Heart left ventricle (tissue), 16 donors: ENCODE data around the gene CNOT3. TPM values are rescaled to one million over a fixed set of nuclear protein-coding genes. Genes with fewer than 3 reads are reported as not detected.

ENCODE experiments used
- ATAC-seq, 4 donors: fragments of 200-7000 bp; cut with Tn5 transposase; one replicate each; pipeline ENCODE4 v1.9.1; 2020 to 2022; ENCODE audit warnings: moderate library complexity in 4 of 4, mild to moderate bottlenecking in 3 of 4, moderate number of reproducible peaks in 1 of 4
- DNase-seq, 5 donors: peaks; one replicate each; pipeline ENCODE4 v3.0.0-alpha.2; 2020
- H3K27ac ChIP-seq, 12 donors: fragments of 200-600 bp; sonication (generic) in 4 of 12; one replicate each; pipeline versions ENCODE4 v1.5.0 to v1.8.0; 2016 to 2022; ENCODE audit warnings: mild to moderate bottlenecking in 2 of 12
- H3K27me3 ChIP-seq, 9 donors: fragments of 200-600 bp; sonication (generic) in 2 of 9; one replicate each; pipeline versions ENCODE4 v1.5.1 to v1.8.0; 2016 to 2022; ENCODE audit warnings: mild to moderate bottlenecking in 3 of 9
- H3K36me3 ChIP-seq, 9 donors: fragments of 200-600 bp; sonication (generic) in 2 of 9; one replicate each; pipeline versions ENCODE4 v1.5.0 to v1.8.0; 2018 to 2022; ENCODE audit warnings: mild to moderate bottlenecking in 2 of 9
- H3K4me1 ChIP-seq, 12 donors: fragments of 200-600 bp; sonication (generic) in 4 of 12; one replicate each; pipeline versions ENCODE4 v1.5.0 to v1.8.0; 2016 to 2022; ENCODE audit warnings: mild to moderate bottlenecking in 3 of 12
- H3K4me3 ChIP-seq, 12 donors: fragments of 200-600 bp; sonication (generic) in 4 of 12; one replicate each; pipeline versions ENCODE4 v1.5.0 to v1.8.0; 2017 to 2022; ENCODE audit warnings: mild to moderate bottlenecking in 9 of 12, moderate library complexity in 4 of 12
- H3K9me3 ChIP-seq, 12 donors: fragments of 200-600 bp; sonication (generic) in 4 of 12; one replicate each; pipeline versions ENCODE4 v1.5.0 to v1.8.0; 2016 to 2022; ENCODE audit warnings: mild to moderate bottlenecking in 1 of 12
- POLR2A ChIP-seq, 2 donors: fragments of 450-650 bp; IDR thresholded peaks; one replicate each; pipeline ENCODE4 v1.6.1; 2017; ENCODE audit warnings: antibody characterized with exemption in 2 of 2, mild to moderate bottlenecking in 2 of 2, moderate library complexity in 2 of 2
- WGBS, 4 donors: extraction: QIAGEN DNeasy Blood & Tissue Kit in 2 of 4; methylation state at CpG; one replicate each; pipeline versions ENCODE4 v1.1.5 to v1.1.7; 2013 to 2018; 5-methylcytosine and 5-hydroxymethylcytosine counted together
- intact Hi-C, 10 donors: fragments of 100-400 bp; cut with DNase I; formaldehyde crosslinking; loops; one replicate each; pipeline versions ENCODE4 v1.11.1 to v1.14.2; 2022
- polyA plus RNA-seq, 2 donors: library from polyadenylated mRNA; stranded (reverse); fragments of 200-250 nt; gene quantifications; one replicate each; pipeline ENCODE4 v1.2.3, GENCODE V29; 2013
- total RNA-seq, 9 donors: library from RNA; depleted of rRNA in 2 of 9; stranded (reverse); fragments of >200 nt in 2 of 9; fragmentation: NEBNext Ultra II Directional in 3 of 9; extraction: Animal tissue kit (Norgen Biotek cat#: 25700) in 3 of 9; gene quantifications; one replicate each; pipeline versions ENCODE4 v1.1.0 to v1.2.4, GENCODE V29; 2016 to 2023
- TF ChIP-seq, protein P1 (sequence below), 12 donors: fragments of 200-600 bp; sonication (generic) in 4 of 12; IDR thresholded peaks; one replicate each; pipeline versions ENCODE4 v1.5.0 to v1.8.0; 2018 to 2022; ENCODE audit warnings: antibody characterized with exemption in 12 of 12, mild to moderate bottlenecking in 5 of 12
- donor health status: ischemic (EF 13 %, LVEDD 7.1; RV severe dilation, severe dysfunction).
- donor health status: healthy with polysubstance abuse.
- donor health status: DM: no; HTN: yes; CAD: no.
- donor health status: DM: no; HTN: no; CAD: no.
- donor health status: ischemic (EF 25% LVEDD 6.9; RV normal size, moderate dysfunction).
- donor health status: ischemic (EF 25% LVEDD 5.7; RV mildly dilated, moderate dysfunction).
- donor health status: healthy.
- donor health status: DM: yes; HTN: yes; CAD: no.
- donor health status: ischemic (EF 35%, LVEDD 5.7; RV mildly dilated, moderate dysfunction).
- donor health status: nonischemic (EF 11% LVEDD 7.7; RV severe dilation, severe dysfunction).
- donor health status: DM: yes; HTN: yes; CAD: no.
- donor health status: PGD.
- donor health status: ischemic (EF 29% LVEDD 5.4; RV normal size, mild dysfunction).
- donor health status: nonischemic (EF 23%, LVEDD 6.1; RV moderate dilation, normal function).

CNOT3 gene
- total and polyA plus RNA-seq, 11 donors = 12.6 to 28.2 (median 18.1) TPM

DNA sequence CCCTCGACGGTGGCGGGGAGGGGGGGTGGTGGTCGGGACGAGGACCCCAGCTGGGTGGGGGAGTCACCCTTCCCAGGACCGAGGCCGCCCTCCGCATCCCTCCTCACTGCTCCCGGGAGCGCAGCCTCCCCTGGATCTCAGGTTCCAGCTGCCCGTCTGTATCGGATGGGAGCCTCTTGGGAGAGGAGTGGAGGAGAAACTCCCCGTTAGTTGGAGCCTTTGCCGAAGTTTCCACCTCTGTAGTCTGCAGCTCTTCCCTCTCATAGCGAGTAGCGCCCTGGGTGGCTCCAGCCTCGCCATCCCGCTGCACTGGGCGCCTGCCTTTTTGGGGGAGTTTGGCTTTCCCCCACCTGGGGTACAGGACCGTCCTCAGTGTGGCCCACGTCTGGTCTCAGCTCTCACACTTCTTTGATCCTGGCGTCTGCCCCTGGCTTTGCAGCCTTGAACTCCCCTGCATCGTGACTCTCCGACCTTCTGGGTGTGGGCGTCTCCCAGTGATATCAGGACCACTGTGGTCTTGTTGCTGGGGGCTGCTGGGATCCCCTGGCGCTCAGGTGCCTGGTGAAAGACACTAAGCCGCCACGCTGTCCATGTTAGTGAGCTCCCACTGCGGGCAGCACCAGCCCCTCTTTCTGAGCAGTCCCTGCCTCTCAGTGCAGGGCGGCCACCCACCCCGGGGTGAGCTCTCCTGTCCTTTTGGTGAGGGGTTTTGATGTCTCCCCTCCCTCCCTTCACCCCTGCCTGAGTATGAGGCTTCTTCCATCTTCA is 1.1 kb downstream of the CNOT3 start:
- H3K4me3 ChIP-seq = peak overlapping the region; percentile 74 to 100 (median 96)
- DNase-seq (no peak), ATAC-seq (no peak)
- WGBS, 4 donors = 18 to 43% (median 26%) methylated on average over 19 to 31 of the region's 31 CpGs
- intact Hi-C loops = no loop called here
- H3K36me3 ChIP-seq = peaks cover 0 to 32% (median 19%) of the 10 kb centered on the region in 9 donors
- no peak for TF ChIP-seq POLR2A (IDR thresholded peaks at IDR 0.05)
- H3K27me3 ChIP-seq = peaks cover 0 to 3% (median 0%) of the 10 kb centered on the region in 9 donors
- peaks cover 5 to 48% (median 36%) of the 10 kb centered on the region in 12 donors for H3K4me1 ChIP-seq
- peak overlapping the region in 11 of 12 donors; percentile 86 to 100 (median 95) for H3K27ac ChIP-seq
- H3K9me3 ChIP-seq = no peaks in the 10 kb centered on the region

DNA sequence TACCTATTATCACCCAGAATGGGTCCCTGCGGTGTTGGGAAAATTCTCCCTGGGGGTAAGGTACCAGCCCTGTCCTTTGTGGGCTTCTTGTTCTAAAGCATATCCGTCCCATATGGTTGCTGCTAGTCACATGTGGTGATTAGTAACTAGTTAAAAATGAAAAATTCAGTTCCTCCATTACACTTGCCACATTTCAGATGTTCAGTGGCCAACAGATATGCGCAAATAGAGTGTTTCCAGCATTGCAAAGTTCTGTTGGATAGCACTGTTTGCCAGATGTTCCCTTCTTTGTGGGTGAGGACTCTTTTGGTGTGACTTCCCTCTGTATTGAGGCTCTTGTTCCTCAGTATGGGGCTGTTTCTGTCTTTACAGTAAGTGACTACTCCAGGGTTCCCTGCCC is 3.8 kb downstream of the CNOT3 start:
- no peaks in the 10 kb centered on the region for H3K9me3 ChIP-seq
- WGBS, 4 donors = 88 to 95% (median 90%) methylated on average over 3 of the region's 3 CpGs
- intact Hi-C loops = no loop called here
- no peaks in the 10 kb centered on the region for H3K27me3 ChIP-seq
- no peak for TF ChIP-seq POLR2A (IDR thresholded peaks at IDR 0.05)
- TF ChIP-seq, protein P1, sequence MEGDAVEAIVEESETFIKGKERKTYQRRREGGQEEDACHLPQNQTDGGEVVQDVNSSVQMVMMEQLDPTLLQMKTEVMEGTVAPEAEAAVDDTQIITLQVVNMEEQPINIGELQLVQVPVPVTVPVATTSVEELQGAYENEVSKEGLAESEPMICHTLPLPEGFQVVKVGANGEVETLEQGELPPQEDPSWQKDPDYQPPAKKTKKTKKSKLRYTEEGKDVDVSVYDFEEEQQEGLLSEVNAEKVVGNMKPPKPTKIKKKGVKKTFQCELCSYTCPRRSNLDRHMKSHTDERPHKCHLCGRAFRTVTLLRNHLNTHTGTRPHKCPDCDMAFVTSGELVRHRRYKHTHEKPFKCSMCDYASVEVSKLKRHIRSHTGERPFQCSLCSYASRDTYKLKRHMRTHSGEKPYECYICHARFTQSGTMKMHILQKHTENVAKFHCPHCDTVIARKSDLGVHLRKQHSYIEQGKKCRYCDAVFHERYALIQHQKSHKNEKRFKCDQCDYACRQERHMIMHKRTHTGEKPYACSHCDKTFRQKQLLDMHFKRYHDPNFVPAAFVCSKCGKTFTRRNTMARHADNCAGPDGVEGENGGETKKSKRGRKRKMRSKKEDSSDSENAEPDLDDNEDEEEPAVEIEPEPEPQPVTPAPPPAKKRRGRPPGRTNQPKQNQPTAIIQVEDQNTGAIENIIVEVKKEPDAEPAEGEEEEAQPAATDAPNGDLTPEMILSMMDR (IDR thresholded peaks at IDR 0.05) = no peak
- no peak overlapping the region for H3K27ac ChIP-seq
- ATAC-seq = no peak
- H3K36me3 ChIP-seq = peaks cover 4 to 59% (median 46%) of the 10 kb centered on the region in 9 donors
- H3K4me1 ChIP-seq = peaks cover 2 to 42% (median 29%) of the 10 kb centered on the region in 12 donors
- no peak overlapping the region for H3K4me3 ChIP-seq
- DNase-seq = no peak

DNA sequence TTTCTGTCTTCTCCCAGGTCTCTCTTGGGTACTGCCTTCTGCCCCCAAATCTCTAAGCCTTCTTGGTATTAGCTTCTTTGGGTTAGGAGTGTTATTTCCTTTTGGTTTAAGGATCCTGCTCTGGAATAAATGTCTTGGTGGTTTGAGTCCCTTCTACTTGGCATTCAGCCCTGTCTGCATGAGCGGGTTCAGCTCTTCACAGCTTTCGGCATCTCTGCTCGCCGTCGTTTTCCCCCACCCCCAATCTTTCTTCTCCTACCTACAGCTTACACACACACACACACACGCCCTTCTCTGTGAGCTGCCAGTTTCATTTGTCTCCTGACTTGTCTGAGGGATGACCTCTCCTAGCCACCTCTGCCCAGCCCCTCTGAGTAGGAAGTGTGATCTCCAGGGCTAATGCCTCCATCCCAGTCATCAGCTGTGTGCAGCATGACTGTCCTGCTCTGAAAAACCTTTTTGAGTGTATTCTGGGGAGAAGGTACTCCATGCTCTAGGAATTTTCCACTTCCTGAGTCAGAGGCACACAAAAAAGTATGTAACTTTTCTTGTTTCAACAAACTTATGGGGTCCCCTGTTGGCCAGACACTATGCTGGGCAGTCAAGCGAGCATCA is 4.7 kb downstream of the CNOT3 start:
- peaks cover 7 to 68% (median 55%) of the 10 kb centered on the region in 9 donors for H3K36me3 ChIP-seq
- ATAC-seq = no peak
- TF ChIP-seq, protein P1 (IDR thresholded peaks at IDR 0.05) = no peak
- TF ChIP-seq POLR2A (IDR thresholded peaks at IDR 0.05) = no peak
- no peak overlapping the region for H3K4me3 ChIP-seq
- intact Hi-C loops = no loop called here
- 81 to 86% (median 84%) methylated on average over 7 of the region's 7 CpGs for WGBS, 4 donors
- H3K4me1 ChIP-seq = peaks cover 2 to 46% (median 26%) of the 10 kb centered on the region in 12 donors
- DNase-seq = no peak
- H3K27me3 ChIP-seq = no peaks in the 10 kb centered on the region
- no peaks in the 10 kb centered on the region for H3K9me3 ChIP-seq
- no peak overlapping the region for H3K27ac ChIP-seq

DNA sequence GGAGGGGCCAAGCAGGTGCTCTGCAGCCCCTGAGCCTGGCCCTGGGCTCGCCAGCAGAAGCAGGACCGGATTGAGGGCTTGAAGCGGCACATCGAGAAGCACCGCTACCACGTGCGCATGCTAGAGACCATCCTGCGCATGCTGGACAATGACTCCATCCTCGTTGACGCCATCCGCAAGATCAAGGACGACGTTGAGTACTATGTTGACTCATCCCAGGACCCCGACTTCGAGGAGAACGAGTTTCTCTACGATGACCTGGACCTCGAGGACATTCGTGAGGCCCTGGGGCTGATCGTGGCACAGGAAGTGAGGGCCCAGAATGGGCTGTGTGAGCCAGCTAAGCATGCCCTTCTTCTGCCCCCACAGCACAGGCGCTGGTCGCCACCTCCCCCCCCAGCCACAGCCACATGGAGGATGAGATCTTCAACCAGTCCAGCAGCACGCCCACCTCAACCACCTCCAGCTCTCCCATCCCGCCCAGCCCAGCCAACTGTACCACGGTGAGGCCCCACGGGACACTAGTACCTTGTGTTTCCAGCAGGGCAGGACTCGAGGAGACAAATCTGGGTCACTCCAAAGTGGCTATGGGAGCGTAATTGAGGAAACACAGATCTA is 8.1 kb downstream of the CNOT3 start:
- 90 to 95% (median 93%) methylated on average over 18 to 28 of the region's 28 CpGs for WGBS, 4 donors
- peaks cover 7 to 91% (median 87%) of the 10 kb centered on the region in 9 donors for H3K36me3 ChIP-seq
- no peak overlapping the region for H3K27ac ChIP-seq
- TF ChIP-seq, protein P1 (IDR thresholded peaks at IDR 0.05) = no peak
- DNase-seq (no peak), ATAC-seq (no peak)
- peaks cover 0 to 29% (median 7%) of the 10 kb centered on the region in 12 donors for H3K4me1 ChIP-seq
- no peaks in the 10 kb centered on the region for H3K9me3 ChIP-seq
- intact Hi-C loops = no loop called here
- H3K27me3 ChIP-seq = no peaks in the 10 kb centered on the region
- H3K4me3 ChIP-seq = no peak overlapping the region
